ENCODE results near the gene LPP. TPM values are rescaled to one million over a fixed set of nuclear protein-coding genes. Genes with fewer than 3 reads are reported as not detected.

The LPP gene
- total and polyA plus RNA-seq, 2 of the 13 experiments (the other 11 are each of a cell fraction or from before 2014, with no cell fraction given) = 19.2 to 29.9 TPM

DNA sequence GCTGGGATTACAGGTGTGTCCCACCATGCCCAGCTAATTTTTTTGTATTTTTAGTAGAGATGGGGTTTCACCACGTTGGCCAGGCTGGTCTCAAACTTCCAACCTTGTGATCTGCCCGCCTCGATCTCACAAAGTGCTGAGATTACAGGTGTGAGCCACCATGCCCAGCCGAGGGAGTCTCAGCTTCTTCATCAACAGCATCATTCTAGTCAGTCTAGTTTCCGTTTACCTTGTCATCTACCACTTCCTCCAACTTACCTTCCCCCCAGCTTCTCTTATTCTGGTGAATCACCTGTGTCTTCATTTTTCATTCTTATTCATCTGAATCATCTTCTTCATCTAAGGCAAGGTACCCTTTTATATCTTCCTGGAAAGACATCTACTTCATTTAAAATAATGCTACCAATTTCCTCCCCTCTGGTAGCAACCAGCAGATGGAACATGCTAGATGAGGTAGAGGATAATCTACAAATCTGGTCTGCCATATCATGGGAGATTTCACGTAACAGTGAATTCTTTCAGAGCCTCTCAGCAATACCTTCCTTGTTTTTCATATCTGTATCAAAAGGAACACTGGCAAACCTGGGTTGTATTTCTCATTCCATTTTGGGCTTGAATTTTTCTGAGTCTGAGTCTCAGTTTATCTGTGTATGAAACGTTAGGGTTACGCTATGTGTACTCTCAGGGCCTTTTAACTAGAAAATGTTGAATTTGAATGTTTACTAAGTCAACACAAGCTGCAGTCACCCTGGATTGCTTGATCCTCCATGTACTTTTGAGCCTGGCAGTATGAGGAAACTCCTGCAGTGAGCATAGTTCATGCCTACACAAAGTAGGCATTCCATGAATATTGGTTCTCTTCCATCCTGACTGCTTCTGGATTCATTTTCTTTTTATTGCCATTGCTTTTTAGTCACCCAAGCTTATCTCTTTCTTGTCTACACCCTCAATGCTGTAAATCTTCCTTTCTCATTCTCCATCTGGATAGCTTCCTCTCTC lies 16.8 kb downstream of the LPP start (continued):
- TF ChIP-seq ARID2 (CRISPR knock-in tag; IDR thresholded peaks at IDR 0.05; ENCODE audit: borderline replicate concordance) (no peak), ZFP37 (CRISPR knock-in tag; IDR thresholded peaks at IDR 0.05; ENCODE audit: borderline replicate concordance) (no peak), ESRRA (CRISPR knock-in tag; IDR thresholded peaks at IDR 0.05; ENCODE audit: low read depth) (0 out of 2 replicates have a peak, but pooled peaks have one; percentile 25), SOX6 (IDR thresholded peaks at IDR 0.05) (no peak), SOX6 (CRISPR knock-in tag; IDR thresholded peaks at IDR 0.05) (peak; percentile 91), KDM3A (CRISPR knock-in tag; IDR thresholded peaks at IDR 0.05; ENCODE audit: low read depth) (0 out of 2 replicates have a peak, but pooled peaks have one; percentile 73), ZNF615 (CRISPR knock-in tag; IDR thresholded peaks at IDR 0.05; ENCODE audit: borderline replicate concordance) (no peak), NR2F6 (IDR thresholded peaks at IDR 0.05) (peak; percentile 85), NR2F6 (CRISPR knock-in tag; IDR thresholded peaks at IDR 0.05) (peak; percentile 82), FOXK1 (CRISPR knock-in tag; IDR thresholded peaks at IDR 0.05; ENCODE audit: borderline replicate concordance, low read depth) (peak; percentile 79), ZNF790 (CRISPR knock-in tag; IDR thresholded peaks at IDR 0.05; ENCODE audit: borderline replicate concordance) (no peak), SP5 (CRISPR knock-in tag; IDR thresholded peaks at IDR 0.05; ENCODE audit: borderline replicate concordance, low read depth) (peak; percentile 41; the same call in 1 of the 2 replicates)
- TF ChIP-seq, protein P1, sequence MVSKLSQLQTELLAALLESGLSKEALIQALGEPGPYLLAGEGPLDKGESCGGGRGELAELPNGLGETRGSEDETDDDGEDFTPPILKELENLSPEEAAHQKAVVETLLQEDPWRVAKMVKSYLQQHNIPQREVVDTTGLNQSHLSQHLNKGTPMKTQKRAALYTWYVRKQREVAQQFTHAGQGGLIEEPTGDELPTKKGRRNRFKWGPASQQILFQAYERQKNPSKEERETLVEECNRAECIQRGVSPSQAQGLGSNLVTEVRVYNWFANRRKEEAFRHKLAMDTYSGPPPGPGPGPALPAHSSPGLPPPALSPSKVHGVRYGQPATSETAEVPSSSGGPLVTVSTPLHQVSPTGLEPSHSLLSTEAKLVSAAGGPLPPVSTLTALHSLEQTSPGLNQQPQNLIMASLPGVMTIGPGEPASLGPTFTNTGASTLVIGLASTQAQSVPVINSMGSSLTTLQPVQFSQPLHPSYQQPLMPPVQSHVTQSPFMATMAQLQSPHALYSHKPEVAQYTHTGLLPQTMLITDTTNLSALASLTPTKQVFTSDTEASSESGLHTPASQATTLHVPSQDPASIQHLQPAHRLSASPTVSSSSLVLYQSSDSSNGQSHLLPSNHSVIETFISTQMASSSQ (IDR thresholded peaks at IDR 0.05; ENCODE audit: low read depth) = peak; percentile 74
- TF ChIP-seq, protein P1 (CRISPR knock-in tag; IDR thresholded peaks at IDR 0.05; ENCODE audit: borderline replicate concordance) = peak; percentile 82; the same call in 1 of the 2 replicates
- TF ChIP-seq, protein P2, sequence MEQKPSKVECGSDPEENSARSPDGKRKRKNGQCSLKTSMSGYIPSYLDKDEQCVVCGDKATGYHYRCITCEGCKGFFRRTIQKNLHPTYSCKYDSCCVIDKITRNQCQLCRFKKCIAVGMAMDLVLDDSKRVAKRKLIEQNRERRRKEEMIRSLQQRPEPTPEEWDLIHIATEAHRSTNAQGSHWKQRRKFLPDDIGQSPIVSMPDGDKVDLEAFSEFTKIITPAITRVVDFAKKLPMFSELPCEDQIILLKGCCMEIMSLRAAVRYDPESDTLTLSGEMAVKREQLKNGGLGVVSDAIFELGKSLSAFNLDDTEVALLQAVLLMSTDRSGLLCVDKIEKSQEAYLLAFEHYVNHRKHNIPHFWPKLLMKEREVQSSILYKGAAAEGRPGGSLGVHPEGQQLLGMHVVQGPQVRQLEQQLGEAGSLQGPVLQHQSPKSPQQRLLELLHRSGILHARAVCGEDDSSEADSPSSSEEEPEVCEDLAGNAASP (CRISPR knock-in tag; IDR thresholded peaks at IDR 0.05; ENCODE audit: borderline replicate concordance) = peak; percentile 66; the same call in 1 of the 2 replicates
- TF ChIP-seq, protein P3, sequence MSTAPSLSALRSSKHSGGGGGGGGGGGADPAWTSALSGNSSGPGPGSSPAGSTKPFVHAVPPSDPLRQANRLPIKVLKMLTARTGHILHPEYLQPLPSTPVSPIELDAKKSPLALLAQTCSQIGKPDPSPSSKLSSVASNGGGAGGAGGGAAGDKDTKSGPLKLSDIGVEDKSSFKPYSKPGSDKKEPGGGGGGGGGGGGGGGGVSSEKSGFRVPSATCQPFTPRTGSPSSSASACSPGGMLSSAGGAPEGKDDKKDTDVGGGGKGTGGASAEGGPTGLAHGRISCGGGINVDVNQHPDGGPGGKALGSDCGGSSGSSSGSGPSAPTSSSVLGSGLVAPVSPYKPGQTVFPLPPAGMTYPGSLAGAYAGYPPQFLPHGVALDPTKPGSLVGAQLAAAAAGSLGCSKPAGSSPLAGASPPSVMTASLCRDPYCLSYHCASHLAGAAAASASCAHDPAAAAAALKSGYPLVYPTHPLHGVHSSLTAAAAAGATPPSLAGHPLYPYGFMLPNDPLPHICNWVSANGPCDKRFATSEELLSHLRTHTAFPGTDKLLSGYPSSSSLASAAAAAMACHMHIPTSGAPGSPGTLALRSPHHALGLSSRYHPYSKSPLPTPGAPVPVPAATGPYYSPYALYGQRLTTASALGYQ (CRISPR knock-in tag; IDR thresholded peaks at IDR 0.05) = peak; percentile 93
- TF ChIP-seq, protein P4, sequence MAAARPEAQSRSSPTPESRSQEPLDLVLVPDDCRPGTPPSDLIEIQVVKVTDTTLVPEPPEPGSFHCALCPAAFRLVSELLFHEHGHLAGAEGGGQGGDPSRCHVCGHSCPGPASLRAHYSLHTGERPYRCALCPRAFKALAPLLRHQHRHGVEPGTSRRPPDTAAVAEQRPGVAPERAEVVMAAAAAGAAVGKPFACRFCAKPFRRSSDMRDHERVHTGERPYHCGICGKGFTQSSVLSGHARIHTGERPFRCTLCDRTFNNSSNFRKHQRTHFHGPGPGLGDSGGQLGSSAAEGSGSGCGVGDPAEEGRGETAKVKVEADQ (CRISPR knock-in tag; IDR thresholded peaks at IDR 0.05; ENCODE audit: borderline replicate concordance) = no peak
- TF ChIP-seq, protein P5, sequence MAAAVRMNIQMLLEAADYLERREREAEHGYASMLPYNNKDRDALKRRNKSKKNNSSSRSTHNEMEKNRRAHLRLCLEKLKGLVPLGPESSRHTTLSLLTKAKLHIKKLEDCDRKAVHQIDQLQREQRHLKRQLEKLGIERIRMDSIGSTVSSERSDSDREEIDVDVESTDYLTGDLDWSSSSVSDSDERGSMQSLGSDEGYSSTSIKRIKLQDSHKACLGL (CRISPR knock-in tag; IDR thresholded peaks at IDR 0.05) = no peak
- TF ChIP-seq, protein P6, sequence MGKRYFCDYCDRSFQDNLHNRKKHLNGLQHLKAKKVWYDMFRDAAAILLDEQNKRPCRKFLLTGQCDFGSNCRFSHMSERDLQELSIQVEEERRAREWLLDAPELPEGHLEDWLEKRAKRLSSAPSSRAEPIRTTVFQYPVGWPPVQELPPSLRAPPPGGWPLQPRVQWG (CRISPR knock-in tag; IDR thresholded peaks at IDR 0.05; ENCODE audit: borderline replicate concordance, low read depth) = no peak
